ENCODE data around the gene SUGP1.

GRCh38 chr19:19271828-19272599, 48.3 kb downstream of the SUGP1 start:
- TF ChIP-seq CTCF (IDR thresholded peaks at IDR 0.05): no peak
- no peak for TF ChIP-seq POLR2A (IDR thresholded peaks at IDR 0.05)

Data from body of pancreas (tissue), 4 donors.